Neural cell (in vitro differentiated cells): ENCODE measurements around the gene CASKIN2. TPM values are rescaled to one million over a fixed set of nuclear protein-coding genes. Genes with fewer than 3 reads are reported as not detected.
A peak's percentile ranks its signal among the peaks of the same experiment; 100 is the strongest.

ENCODE experiments used
- H2AFZ ChIP-seq: fragments of 200-600, 300-800 bp; sonication (generic), shearing (Covaris generic); 2 replicates; pipeline ENCODE4 v1.6.0; 2014; ENCODE audit warnings: low read depth, mild to moderate bottlenecking, antibody characterized with exemption, low read length, moderate library complexity
- H3F3A ChIP-seq: fragments of 200-600 bp; shearing (Covaris generic); 2 replicates; pipeline ENCODE4 v1.6.1; 2016; ENCODE audit warnings: mild to moderate bottlenecking, moderate library complexity, mixed read lengths, antibody characterized with exemption, low read length; ENCODE audit not compliant: insufficient read depth, poor library complexity, severe bottlenecking
- H3K27ac ChIP-seq: fragments of 200-600, 300-800 bp; sonication (generic), shearing (Covaris generic); 2 replicates; pipeline ENCODE4 v1.5.1; 2014; ENCODE audit warnings: mild to moderate bottlenecking, low read length, moderate library complexity
- H3K27me3 ChIP-seq: fragments of 300-800, 200-600 bp; sonication (generic), shearing (Covaris generic); 2 replicates; pipeline ENCODE4 v1.6.0; 2014; ENCODE audit warnings: mild to moderate bottlenecking, low read depth, low read length, moderate library complexity; ENCODE audit not compliant: insufficient read depth
- H3K36me3 ChIP-seq: fragments of 300-800, 200-600 bp; sonication (generic), shearing (Covaris generic); 2 replicates; pipeline ENCODE4 v1.5.1; 2014; ENCODE audit warnings: mild to moderate bottlenecking, antibody characterized with exemption, low read length, moderate library complexity; ENCODE audit not compliant: insufficient read depth
- H3K4me2 ChIP-seq: fragments of 300-800, 200-600 bp; sonication (generic), shearing (Covaris generic); 2 replicates; pipeline ENCODE4 v1.6.0; 2014; ENCODE audit warnings: mild to moderate bottlenecking, low read length
- H3K4me3 ChIP-seq: fragments of 300-800, 200-600 bp; sonication (generic), shearing (Covaris generic); 2 replicates; pipeline ENCODE4 v1.5.1; 2014; ENCODE audit warnings: mild to moderate bottlenecking, low read length, moderate library complexity
- H3K79me2 ChIP-seq: fragments of 200-600 bp; shearing (Covaris generic); replicated peaks from 2 replicates; pipeline ENCODE4 v1.6.0; 2014; ENCODE audit warnings: mild to moderate bottlenecking, low read length, moderate library complexity; ENCODE audit not compliant: insufficient read depth
- H3K9ac ChIP-seq: fragments of 300-800, 200-600 bp; sonication (generic), shearing (Covaris generic); 2 replicates; pipeline ENCODE4 v1.6.1; 2016; ENCODE audit warnings: mild to moderate bottlenecking, low read length, mixed read lengths
- H3K9me2 ChIP-seq: fragments of 200-600 bp; shearing (Covaris generic); 2 replicates; pipeline ENCODE4 v1.6.1; 2016; ENCODE audit warnings: mild to moderate bottlenecking, low read length, mixed read lengths; ENCODE audit not compliant: insufficient read depth
- H3K9me3 ChIP-seq: fragments of 200-600, 300-800 bp; sonication (generic), shearing (Covaris generic); 2 replicates; pipeline ENCODE4 v1.6.1; 2016; ENCODE audit warnings: mild to moderate bottlenecking, mixed run types, low read length, moderate library complexity, mixed read lengths
- H4K20me1 ChIP-seq: fragments of 200-600 bp; shearing (Covaris generic); 2 replicates; pipeline ENCODE4 v1.6.1; 2016; ENCODE audit warnings: mild to moderate bottlenecking, mixed run types; ENCODE audit not compliant: insufficient read depth
- CTCF ChIP-seq: fragments of 450-650 bp; IDR thresholded peaks from 2 replicates; pipeline ENCODE4 v1.5.1; 2014; ENCODE audit warnings: antibody characterized with exemption, mild to moderate bottlenecking, moderate library complexity; ENCODE audit not compliant: poor library complexity, severe bottlenecking
- EP300 ChIP-seq: fragments of 450-650 bp; conservative IDR thresholded peaks from 2 replicates; pipeline ENCODE4 v1.6.1; 2014; ENCODE audit warnings: antibody characterized with exemption, mild to moderate bottlenecking, moderate library complexity; ENCODE audit not compliant: poor library complexity, severe bottlenecking
- EZH2 ChIP-seq: fragments of 200-600, 300-800 bp; shearing (Covaris generic), sonication (generic); IDR thresholded peaks from 2 replicates; pipeline ENCODE4 v1.6.1; 2014; ENCODE audit warnings: antibody characterized with exemption, low read length, borderline replicate concordance, mild to moderate bottlenecking; ENCODE audit not compliant: insufficient read depth, poor library complexity, severe bottlenecking
- MXI1 ChIP-seq: fragments of 450-650 bp; conservative IDR thresholded peaks from 2 replicates; pipeline ENCODE4 v1.6.1; 2014; ENCODE audit warnings: antibody characterized with exemption, mild to moderate bottlenecking; ENCODE audit not compliant: poor library complexity, severe bottlenecking
- POLR2AphosphoS5 ChIP-seq: IDR thresholded peaks from 2 replicates; pipeline ENCODE4 v1.6.1; 2012
- RAD21 ChIP-seq: fragments of 450-650 bp; conservative IDR thresholded peaks from 2 replicates; pipeline ENCODE4 v1.6.1; 2014; ENCODE audit warnings: antibody characterized with exemption, mild to moderate bottlenecking, moderate library complexity
- REST ChIP-seq: IDR thresholded peaks from 2 replicates; pipeline ENCODE4 v1.6.1; 2012; ENCODE audit warnings: borderline replicate concordance
- SMC3 ChIP-seq: fragments of 450-650 bp; conservative IDR thresholded peaks from 2 replicates; pipeline ENCODE4 v1.6.1; 2014; ENCODE audit warnings: antibody characterized with exemption, mild to moderate bottlenecking, moderate library complexity; ENCODE audit not compliant: poor library complexity
- TAF1 ChIP-seq: IDR thresholded peaks from 2 replicates; pipeline ENCODE4 v1.6.1; 2012; ENCODE audit warnings: low read depth
- polyA plus RNA-seq: library from polyadenylated mRNA; depleted of rRNA; stranded (reverse); fragments of >200 nt; gene quantifications from 2 replicates; pipeline ENCODE4 v1.2.3, GENCODE V29; 2014

The CASKIN2 gene
- polyA plus RNA-seq, 1 donor from 2014 or later = 2.8 TPM

- Histone ChIP-seq H3K9ac (no peak overlapping the region), H3K79me2 (peaks cover 17% of the 10 kb centered on the region)
Observed at GRCh38 chr17:75512926-75513640, 2.3 kb downstream of the CASKIN2 start.

More at GRCh38 chr17:75512926-75513640, 2.3 kb downstream of the CASKIN2 start:
- Histone ChIP-seq H3K4me3 (peak overlapping the region; percentile 95), H3K27me3 (no peaks in the 10 kb centered on the region), H2AFZ (no peak overlapping the region), H3K4me2 (no peak overlapping the region), H4K20me1 (no peaks in the 10 kb centered on the region), H3K27ac (no peak overlapping the region), H3K9me2 (no peaks in the 10 kb centered on the region), H3K36me3 (no peaks in the 10 kb centered on the region), H3K9me3 (no peaks in the 10 kb centered on the region), H3F3A (no peaks in the 10 kb centered on the region)
- no peak for TF ChIP-seq TAF1
- no peak for TF ChIP-seq CTCF
- TF ChIP-seq EP300 = no peak
- TF ChIP-seq POLR2AphosphoS5 = no peak
- no peak for TF ChIP-seq MXI1
- TF ChIP-seq RAD21 = no peak
- TF ChIP-seq REST = no peak
- TF ChIP-seq SMC3 = no peak
- no peak for TF ChIP-seq EZH2
